ENCODE measurements around the gene PTPRZ1. TPM values are rescaled to one million over a fixed set of nuclear protein-coding genes. Genes with fewer than 3 reads are reported as not detected.

PTPRZ1 gene
- total and polyA plus RNA-seq, 4 donors = 138 to 736 (median 374) TPM

Small RNAs within 50 kb of the gene (small RNA-seq; reads per million reads assigned to genes)
- not detected for gene RNU7-154P (ENCODE audit: low replicate concordance)

All from spinal cord (tissue), 4 donors.